Body of pancreas (tissue), 4 donors: Measurements from ENCODE around the gene ZNF142. TPM values are rescaled to one million over a fixed set of nuclear protein-coding genes. Genes with fewer than 3 reads are reported as not detected.

ENCODE experiments used
- ATAC-seq: fragments of 150-250 bp; one replicate; pipeline ENCODE4 v1.9.1; 2016
- DNase-seq, 4 donors: peaks; one replicate each; pipeline ENCODE4 v3.0.0-alpha.2; 2019
- H3K27ac ChIP-seq, 4 donors: fragments of 200-600 bp; sonication (generic); 1 replicate in 3 of 4; 2 replicates in 1 of 4; pipeline versions ENCODE4 v1.5.1 to v1.6.1; 2016 to 2019; ENCODE audit warnings: mild to moderate bottlenecking in 1 of 4, mixed read lengths in 1 of 4, moderate library complexity in 1 of 4
- H3K27me3 ChIP-seq, 2 donors: fragments of 200-600 bp; sonication (generic); one replicate each; pipeline ENCODE4 v1.6.0; 2016; ENCODE audit warnings: mild to moderate bottlenecking in 1 of 2
- H3K36me3 ChIP-seq, 2 donors: fragments of 200-600 bp; sonication (generic); replicated peaks in 1 of 2; 2 replicates each; pipeline ENCODE4 v1.5.1; 2016; ENCODE audit warnings: low read depth in 2 of 2; ENCODE audit not compliant: insufficient read depth in 1 of 2
- H3K4me1 ChIP-seq: fragments of 200-600 bp; sonication (generic); one replicate; pipeline ENCODE4 v1.6.0; 2016
- H3K4me3 ChIP-seq, 2 donors: fragments of 200-600 bp; sonication (generic); 1 replicate in 1 of 2; 2 replicates in 1 of 2; pipeline ENCODE4 v1.5.1; 2016 to 2019
- H3K9me3 ChIP-seq, 3 donors: fragments of 200-600 bp; sonication (generic); 1 replicate in 2 of 3; 2 replicates in 1 of 3; pipeline ENCODE4 v1.5.1; 2016
- POLR2A ChIP-seq, 3 donors: fragments of 450-650 bp; IDR thresholded peaks; one replicate each; pipeline ENCODE4 v1.6.1; 2016; ENCODE audit warnings: antibody characterized with exemption in 3 of 3, mild to moderate bottlenecking in 2 of 3
- WGBS, 2 donors: methylation state at CpG; one replicate each; pipeline ENCODE4 v1.1.5; 2017; 5-methylcytosine and 5-hydroxymethylcytosine counted together
- intact Hi-C: fragments of 100-400 bp; cut with DNase I; formaldehyde crosslinking; loops from one replicate; pipeline ENCODE4 v1.15.1; 2023
- total RNA-seq, 2 donors: library from RNA; depleted of rRNA; stranded (reverse); fragments of >200 nt; gene quantifications; one replicate each; pipeline ENCODE4 v1.1.0, GENCODE V29; 2016
- TF ChIP-seq, protein P1 (sequence below), 7 experiments: fragments of 450-650 bp in 4 of 7; fragments of 200-600 bp in 3 of 7; sonication (generic) in 3 of 7; IDR thresholded peaks; one replicate each; pipeline ENCODE4 v1.5.1; 2016 to 2019; ENCODE audit warnings: antibody characterized with exemption in 7 of 7

Gene ZNF142
- total RNA-seq, 2 donors from 2014 or later: 12.2 to 14.3 TPM

DNA sequence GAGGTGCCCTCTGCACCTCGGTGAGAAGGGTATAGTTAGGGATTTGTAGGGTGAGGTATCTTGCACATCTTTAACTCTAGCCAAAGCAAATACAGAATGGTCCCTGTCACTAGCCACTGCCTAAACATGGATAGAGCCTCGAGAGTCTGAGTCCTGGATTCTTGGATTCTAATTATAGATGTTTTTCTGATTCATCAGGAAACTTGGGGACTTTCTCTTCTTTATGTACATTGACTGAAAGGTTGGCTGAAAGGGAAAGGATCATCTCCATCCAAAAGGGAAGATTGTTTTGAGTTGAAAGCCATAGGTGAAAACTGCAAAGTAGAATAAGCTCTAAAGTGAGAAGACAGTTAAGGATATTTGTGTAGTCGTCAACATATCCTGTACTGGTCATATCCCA lies 20.6 kb upstream of the ZNF142 start:
- H3K4me3 ChIP-seq: no peak overlapping the region
- H3K27me3 ChIP-seq: no peaks in the 10 kb centered on the region
- TF ChIP-seq, protein P1, sequence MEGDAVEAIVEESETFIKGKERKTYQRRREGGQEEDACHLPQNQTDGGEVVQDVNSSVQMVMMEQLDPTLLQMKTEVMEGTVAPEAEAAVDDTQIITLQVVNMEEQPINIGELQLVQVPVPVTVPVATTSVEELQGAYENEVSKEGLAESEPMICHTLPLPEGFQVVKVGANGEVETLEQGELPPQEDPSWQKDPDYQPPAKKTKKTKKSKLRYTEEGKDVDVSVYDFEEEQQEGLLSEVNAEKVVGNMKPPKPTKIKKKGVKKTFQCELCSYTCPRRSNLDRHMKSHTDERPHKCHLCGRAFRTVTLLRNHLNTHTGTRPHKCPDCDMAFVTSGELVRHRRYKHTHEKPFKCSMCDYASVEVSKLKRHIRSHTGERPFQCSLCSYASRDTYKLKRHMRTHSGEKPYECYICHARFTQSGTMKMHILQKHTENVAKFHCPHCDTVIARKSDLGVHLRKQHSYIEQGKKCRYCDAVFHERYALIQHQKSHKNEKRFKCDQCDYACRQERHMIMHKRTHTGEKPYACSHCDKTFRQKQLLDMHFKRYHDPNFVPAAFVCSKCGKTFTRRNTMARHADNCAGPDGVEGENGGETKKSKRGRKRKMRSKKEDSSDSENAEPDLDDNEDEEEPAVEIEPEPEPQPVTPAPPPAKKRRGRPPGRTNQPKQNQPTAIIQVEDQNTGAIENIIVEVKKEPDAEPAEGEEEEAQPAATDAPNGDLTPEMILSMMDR (IDR thresholded peaks at IDR 0.05): no peak
- no peak for TF ChIP-seq POLR2A (IDR thresholded peaks at IDR 0.05)
- peaks cover 0 to 9% of the 10 kb centered on the region in 2 donors for H3K36me3 ChIP-seq
- no peak overlapping the region for H3K27ac ChIP-seq
- no peaks in the 10 kb centered on the region for H3K9me3 ChIP-seq
- WGBS, 2 donors: 60 to 80% methylated on average over 3 of the region's 3 CpGs
- ATAC-seq (no peak), DNase-seq (no peak)
- intact Hi-C loops: no loop called here
- H3K4me1 ChIP-seq: no peaks in the 10 kb centered on the region

DNA sequence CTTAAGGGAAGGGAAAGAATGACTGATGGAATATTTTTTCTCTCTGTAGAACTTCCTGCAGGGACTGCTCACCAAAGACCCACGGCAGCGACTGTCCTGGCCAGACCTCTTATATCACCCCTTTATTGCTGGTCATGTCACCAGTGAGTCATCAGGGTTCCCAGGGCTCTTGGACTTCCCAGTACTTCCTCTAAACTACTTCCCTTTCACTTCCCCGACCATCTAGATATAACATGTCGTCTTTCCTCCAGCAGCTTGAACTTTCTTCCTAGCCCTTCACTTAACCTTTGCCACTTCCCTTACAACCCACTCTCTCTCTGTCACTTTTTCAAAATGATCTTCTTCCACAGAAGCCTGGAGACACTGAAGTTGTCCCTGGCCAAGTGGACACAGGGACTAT lies 19.7 kb upstream of the ZNF142 start:
- Histone ChIP-seq H3K27me3 (no peaks in the 10 kb centered on the region), H3K4me3 (no peak overlapping the region), H3K4me1 (no peaks in the 10 kb centered on the region), H3K27ac (no peak overlapping the region), H3K9me3 (no peaks in the 10 kb centered on the region), H3K36me3 (peaks cover 0 to 9% of the 10 kb centered on the region in 2 donors)
- 50 to 65% methylated on average over 4 of the region's 4 CpGs for WGBS, 2 donors
- ATAC-seq (no peak), DNase-seq (peak in 1 of 4 donors; percentile 39)
- no peak for TF ChIP-seq POLR2A (IDR thresholded peaks at IDR 0.05)
- TF ChIP-seq, protein P1 (IDR thresholded peaks at IDR 0.05): no peak
- intact Hi-C loops: no loop called here

DNA sequence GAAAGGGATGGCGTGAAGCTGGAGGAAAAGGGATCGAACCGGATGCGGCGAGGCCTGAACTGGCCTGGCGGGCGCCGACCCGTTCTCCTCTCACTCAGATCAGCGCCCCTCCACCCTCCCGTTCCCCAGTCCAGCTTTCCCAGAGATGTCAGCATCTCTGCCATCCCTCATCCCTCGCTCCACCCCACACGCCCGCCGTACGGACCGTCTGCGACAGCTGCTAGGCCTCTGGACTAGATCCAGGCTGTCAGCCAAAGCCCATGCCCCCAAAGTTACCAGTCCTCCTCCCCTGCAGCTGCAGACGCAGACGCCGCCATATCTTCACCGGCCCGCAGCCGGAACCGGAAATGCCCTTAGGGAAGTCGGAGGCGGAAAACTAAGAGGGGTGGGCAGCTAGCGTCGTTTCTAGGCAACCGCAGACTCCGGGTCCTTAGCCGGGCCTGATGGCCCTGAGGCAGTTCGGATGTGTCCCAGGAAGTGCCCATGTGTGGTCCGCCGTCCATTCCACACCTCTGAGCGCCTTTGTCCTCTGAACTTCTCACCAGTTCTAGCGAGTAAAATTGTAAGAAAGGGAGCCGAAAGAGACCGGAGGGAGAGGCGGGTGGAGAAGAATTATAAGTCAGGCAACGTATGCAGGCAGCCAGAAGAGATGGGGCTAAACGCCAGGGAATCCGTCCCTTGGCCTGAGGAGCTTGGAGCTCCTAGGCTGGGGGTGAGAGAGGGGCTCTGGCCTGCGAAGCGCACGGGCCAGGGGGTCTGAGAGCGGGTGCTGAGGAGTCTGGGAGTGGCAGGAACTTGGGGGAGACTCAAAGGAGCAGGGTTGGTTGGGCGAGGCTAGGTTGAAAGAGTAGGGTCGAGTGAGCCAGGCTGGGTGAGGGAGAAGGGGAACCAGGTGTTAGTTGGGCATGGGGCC lies 12.5 kb upstream of the ZNF142 start, which contains the start of the genes RNF25 and STK36:
TSS of gene RNF25 (minus strand) at position 349 of the 913 bp plus-strand sequence. CDS start at position 317, 32 bp downstream.
TSS of gene STK36 (plus strand) at position 433 of the 913 bp plus-strand sequence. CDS start 744 bp downstream, outside the sequence.
- Histone ChIP-seq H3K36me3 (peaks cover 0 to 2% of the 10 kb centered on the region in 2 donors), H3K4me1 (peaks cover 18% of the 10 kb centered on the region), H3K27ac (peak within 1 kb of the TSS in 3 of 4 donors; percentile 37 to 79 (median 77)), H3K27me3 (no peaks in the 10 kb centered on the region), H3K9me3 (no peaks in the 10 kb centered on the region), H3K4me3 (peak within 1 kb of the TSS; percentile 52 to 91)
- peak; percentile 81 to 86 (median 86) for DNase-seq
- TF ChIP-seq POLR2A (IDR thresholded peaks at IDR 0.05): peak in 2 of 3 donors; percentile 86 to 89
- TF ChIP-seq, protein P1 (IDR thresholded peaks at IDR 0.05): no peak
- 0 to 1% methylated on average over 27 to 49 of the region's 49 CpGs for WGBS, 2 donors
- intact Hi-C loops: no loop called here
- peak; percentile 99 for ATAC-seq

DNA sequence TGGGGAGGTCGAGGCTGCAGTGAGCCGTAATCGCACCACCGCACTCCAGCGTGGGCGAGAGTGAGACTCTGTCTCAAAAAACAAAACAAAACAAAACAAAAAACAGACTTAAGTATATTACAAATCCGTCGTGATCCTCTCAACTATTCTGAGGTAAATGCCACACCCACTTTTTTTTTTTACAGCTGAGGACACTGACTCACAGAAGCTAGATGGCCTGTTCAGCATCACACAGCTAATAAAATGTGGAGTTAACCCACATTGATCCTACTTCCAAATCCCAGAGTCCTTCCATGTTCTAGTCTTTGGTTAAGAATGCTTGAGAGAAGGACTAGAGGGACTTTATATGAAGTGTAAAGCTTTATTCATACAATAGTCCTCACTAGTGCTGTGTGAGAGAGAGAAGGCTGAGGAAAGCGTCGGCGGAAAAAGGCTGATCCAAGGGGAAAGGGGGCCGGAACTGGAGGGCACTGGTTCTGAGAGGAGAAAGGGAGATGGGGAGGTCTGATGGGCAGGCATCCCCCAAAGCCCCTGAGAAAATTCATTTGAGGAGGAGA lies 11.8 kb upstream of the ZNF142 start:
- Histone ChIP-seq H3K4me3 (peak overlapping the region; percentile 52 to 91), H3K9me3 (no peaks in the 10 kb centered on the region), H3K27ac (peak overlapping the region in 3 of 4 donors; percentile 37 to 79 (median 77)), H3K36me3 (peaks cover 0 to 2% of the 10 kb centered on the region in 2 donors), H3K4me1 (peaks cover 18% of the 10 kb centered on the region), H3K27me3 (no peaks in the 10 kb centered on the region)
- TF ChIP-seq POLR2A (IDR thresholded peaks at IDR 0.05): no peak
- TF ChIP-seq, protein P1 (IDR thresholded peaks at IDR 0.05): no peak
- DNase-seq (no peak), ATAC-seq (no peak)
- intact Hi-C loops: no loop called here
- 38 to 48% methylated on average over 12 of the region's 12 CpGs for WGBS, 2 donors
